Activated T-helper 2 cell treated with anti-CD3 and anti-CD28 coated beads, Interferon-gamma antibody, Interleukin-2, Interleukin-4, amounts not matched to agents 10 μg/mL and 5 μg/mL and 100 μg/mL, durations not matched to agents 14 hours and 24 hours and 36 hours (primary cell): ENCODE measurements around the gene SAE1. TPM values are rescaled to one million over a fixed set of nuclear protein-coding genes. Genes with fewer than 3 reads are reported as not detected.

ENCODE experiments used
- DNase-seq: peaks from one replicate; pipeline ENCODE4 v3.0.0; 2021; ENCODE audit warnings: low spot score
- H3K27ac Mint-ChIP-seq: one replicate; pipeline ENCODE4 v1.8.0; 2021; ENCODE audit warnings: mixed read lengths
- H3K27me3 Mint-ChIP-seq: one replicate; pipeline ENCODE4 v1.8.0; 2021; ENCODE audit warnings: low read depth, mixed read lengths
- H3K36me3 Mint-ChIP-seq: one replicate; pipeline ENCODE4 v1.8.0; 2021; ENCODE audit warnings: low read depth, mixed read lengths
- H3K4me1 Mint-ChIP-seq: one replicate; pipeline ENCODE4 v1.8.0; 2021; ENCODE audit warnings: low read depth, mixed read lengths
- H3K4me3 Mint-ChIP-seq: one replicate; pipeline ENCODE4 v1.8.0; 2021; ENCODE audit warnings: low read depth, mild to moderate bottlenecking, moderate library complexity, mixed read lengths
- H3K9me3 Mint-ChIP-seq: one replicate; pipeline ENCODE4 v1.8.0; 2021; ENCODE audit warnings: mixed read lengths
- intact Hi-C: fragments of 100-400 bp; cut with micrococcal nuclease; formaldehyde crosslinking; loops from one replicate; pipeline ENCODE4 v1.15.1; 2023
- total RNA-seq: library from RNA; stranded (reverse); gene quantifications from 2 replicates; pipeline ENCODE4 v1.2.3, GENCODE V29; 2022

SAE1 gene
- total RNA-seq, 1 donor from 2014 or later = 151 TPM

GRCh38 chr19:47109541-47110375 lies 20.9 kb upstream of the SAE1 start:
- intact Hi-C loops = loop anchor here (1.0 kb wide), 1 partner anchor 14 kb away; no protein-coding TSS in a partner anchor
- Mint-ChIP-seq H3K4me1 (peaks cover 55% of the 10 kb centered on the region), H3K9me3 (no peaks in the 10 kb centered on the region), H3K27me3 (no peaks in the 10 kb centered on the region), H3K4me3 (peak overlapping the region; percentile 95), H3K27ac (peak overlapping the region; percentile 99), H3K36me3 (peaks cover 59% of the 10 kb centered on the region)
- peak; percentile 59 for DNase-seq

- H3K36me3 Mint-ChIP-seq = peaks cover 58% of the 10 kb centered on the region
- intact Hi-C loops = no loop called here
- H3K4me1 Mint-ChIP-seq = peaks cover 52% of the 10 kb centered on the region
- peak overlapping the region; percentile 99 for H3K27ac Mint-ChIP-seq
- no peaks in the 10 kb centered on the region for H3K27me3 Mint-ChIP-seq
- no peaks in the 10 kb centered on the region for H3K9me3 Mint-ChIP-seq
- H3K4me3 Mint-ChIP-seq = peak overlapping the region; percentile 95
- DNase-seq = no peak
Measured at GRCh38 chr19:47110521-47111005, 20.1 kb upstream of the SAE1 start.

GRCh38 chr19:47111006-47111621 lies 19.5 kb upstream of the SAE1 start:
- Mint-ChIP-seq H3K36me3 (peaks cover 53% of the 10 kb centered on the region), H3K4me3 (peak overlapping the region; percentile 95), H3K27me3 (no peaks in the 10 kb centered on the region), H3K9me3 (no peaks in the 10 kb centered on the region), H3K27ac (peak overlapping the region; percentile 99), H3K4me1 (peaks cover 47% of the 10 kb centered on the region)
- intact Hi-C loops = no loop called here
- DNase-seq = peak; percentile 32

GRCh38 chr19:47111682-47112165 lies 18.9 kb upstream of the SAE1 start:
- Mint-ChIP-seq H3K36me3 (peaks cover 49% of the 10 kb centered on the region), H3K4me3 (peak overlapping the region; percentile 95), H3K27me3 (no peaks in the 10 kb centered on the region), H3K4me1 (peaks cover 41% of the 10 kb centered on the region), H3K9me3 (no peaks in the 10 kb centered on the region), H3K27ac (peak overlapping the region; percentile 99)
- no peak for DNase-seq
- intact Hi-C loops = loop anchor here (2.0 kb wide), 4 partner anchors 63 to 325 kb away; partner anchors contain the start of gene TMEM160

- H3K27ac Mint-ChIP-seq = peak overlapping the region; percentile 99
- H3K4me3 Mint-ChIP-seq = peak overlapping the region; percentile 95
- peaks cover 34% of the 10 kb centered on the region for H3K4me1 Mint-ChIP-seq
- H3K9me3 Mint-ChIP-seq = no peaks in the 10 kb centered on the region
- H3K36me3 Mint-ChIP-seq = peaks cover 43% of the 10 kb centered on the region
- intact Hi-C loops = loop anchor here (2.0 kb wide), 4 partner anchors 64 to 326 kb away; partner anchors contain the start of gene TMEM160
- DNase-seq = peak; percentile 82
- H3K27me3 Mint-ChIP-seq = no peaks in the 10 kb centered on the region
Measured at GRCh38 chr19:47112166-47112996, 18.3 kb upstream of the SAE1 start.

DNA sequence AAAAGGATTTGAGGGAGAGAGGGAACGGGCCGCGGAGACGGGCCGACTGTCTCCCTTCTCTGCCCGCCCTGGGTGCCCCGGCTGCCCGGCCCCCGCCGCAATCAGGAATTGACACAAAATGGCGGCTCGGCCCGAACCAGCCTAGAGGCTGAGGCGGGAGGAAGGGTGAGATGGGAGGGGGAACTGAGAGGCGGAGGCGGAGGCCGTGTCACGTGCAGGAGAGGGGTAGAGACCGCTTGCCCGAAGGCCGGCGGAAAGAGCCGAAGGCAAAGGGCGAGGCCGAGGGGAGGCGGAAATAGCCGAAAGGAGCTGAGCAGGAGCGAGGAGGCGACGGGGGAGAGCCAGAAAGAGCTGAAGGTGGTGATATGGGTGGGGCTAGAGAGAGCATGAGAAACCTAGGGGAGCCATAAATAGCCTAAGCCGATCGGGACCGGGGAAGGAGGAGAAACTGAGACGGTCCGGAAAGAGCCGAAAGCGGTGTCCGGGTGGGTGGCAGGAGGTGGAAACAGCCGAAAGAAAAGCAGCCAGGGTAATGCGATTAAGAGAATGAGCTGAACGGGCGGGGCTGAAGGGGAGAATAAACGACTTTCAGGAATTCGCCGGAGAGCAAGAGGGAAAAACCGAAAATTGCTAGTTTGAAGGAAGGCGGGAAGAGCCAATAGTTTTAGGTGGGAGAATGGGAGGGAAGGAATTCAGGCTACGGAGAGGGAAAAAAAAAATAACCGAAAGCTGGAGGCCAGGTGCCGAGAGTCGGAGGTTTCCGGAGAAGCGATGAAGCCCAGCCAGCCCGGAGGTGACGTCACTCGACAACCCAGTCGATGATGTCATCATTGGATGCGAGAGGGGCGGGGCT lies 17.4 kb upstream of the SAE1 start, which contains the start of gene ZC3H4:
Gene ZC3H4 (minus strand): TSS at position 780 of the 853 bp plus-strand sequence. CDS start 1,192 bp downstream, outside the sequence.
- H3K9me3 Mint-ChIP-seq = no peaks in the 10 kb centered on the region
- peak within 1 kb of the TSS; percentile 95 for H3K4me3 Mint-ChIP-seq
- peaks cover 26% of the 10 kb centered on the region for H3K4me1 Mint-ChIP-seq
- peaks cover 35% of the 10 kb centered on the region for H3K36me3 Mint-ChIP-seq
- intact Hi-C loops = loop anchor here (1.0 to 2.0 kb wide), 6 partner anchors 17 to 326 kb away; partner anchors contain the start of genes ARHGAP35, SAE1 and TMEM160
- DNase-seq = peak; percentile 100
- peak within 1 kb of the TSS; percentile 99 for H3K27ac Mint-ChIP-seq
- H3K27me3 Mint-ChIP-seq = no peaks in the 10 kb centered on the region

DNA sequence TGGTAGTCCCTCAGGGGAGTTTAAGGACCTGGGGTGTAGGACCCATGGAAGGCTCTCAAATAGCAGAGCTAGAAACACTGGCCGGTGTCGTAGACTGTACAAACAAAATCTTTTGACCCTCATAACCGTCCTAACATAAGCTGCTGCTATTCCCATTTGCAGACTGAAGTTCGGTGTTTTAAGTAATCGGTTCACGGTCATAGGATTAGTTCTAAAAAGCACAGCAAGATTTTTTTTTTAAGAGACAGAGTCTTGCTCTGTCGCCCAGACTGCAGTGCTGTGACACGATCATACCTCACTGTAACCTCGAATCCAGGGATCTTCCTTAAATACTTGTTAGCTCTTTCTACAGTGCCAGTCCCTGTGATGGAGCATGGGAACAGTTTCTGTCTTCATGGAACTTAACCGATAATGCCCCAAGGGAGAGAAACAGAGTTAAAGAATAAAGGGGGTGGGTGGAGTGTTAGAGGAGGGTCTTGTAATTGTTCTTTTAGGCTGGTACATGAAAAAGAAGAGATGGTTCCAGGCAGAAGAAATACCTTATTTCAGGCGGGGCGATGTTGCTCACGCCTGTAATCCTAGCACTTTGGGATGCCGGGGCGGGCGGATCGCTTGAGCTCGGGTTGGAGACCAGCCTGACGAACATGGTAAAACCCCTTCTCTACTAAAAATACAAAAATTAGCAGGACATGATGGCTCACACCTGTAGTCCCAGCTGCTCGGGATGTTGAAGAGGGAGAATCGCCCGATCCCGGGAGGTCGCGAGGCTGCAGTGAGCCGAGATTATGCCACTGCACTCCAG lies 16.6 kb upstream of the SAE1 start:
- Mint-ChIP-seq H3K4me1 (peaks cover 18% of the 10 kb centered on the region), H3K36me3 (peaks cover 27% of the 10 kb centered on the region), H3K27ac (peak overlapping the region; percentile 99), H3K4me3 (peak overlapping the region; percentile 95), H3K9me3 (no peaks in the 10 kb centered on the region), H3K27me3 (no peaks in the 10 kb centered on the region)
- DNase-seq = no peak
- intact Hi-C loops = loop anchor here (1.0 to 2.0 kb wide), 6 partner anchors 16 to 327 kb away; partner anchors contain the start of genes ARHGAP35, SAE1 and TMEM160

DNA sequence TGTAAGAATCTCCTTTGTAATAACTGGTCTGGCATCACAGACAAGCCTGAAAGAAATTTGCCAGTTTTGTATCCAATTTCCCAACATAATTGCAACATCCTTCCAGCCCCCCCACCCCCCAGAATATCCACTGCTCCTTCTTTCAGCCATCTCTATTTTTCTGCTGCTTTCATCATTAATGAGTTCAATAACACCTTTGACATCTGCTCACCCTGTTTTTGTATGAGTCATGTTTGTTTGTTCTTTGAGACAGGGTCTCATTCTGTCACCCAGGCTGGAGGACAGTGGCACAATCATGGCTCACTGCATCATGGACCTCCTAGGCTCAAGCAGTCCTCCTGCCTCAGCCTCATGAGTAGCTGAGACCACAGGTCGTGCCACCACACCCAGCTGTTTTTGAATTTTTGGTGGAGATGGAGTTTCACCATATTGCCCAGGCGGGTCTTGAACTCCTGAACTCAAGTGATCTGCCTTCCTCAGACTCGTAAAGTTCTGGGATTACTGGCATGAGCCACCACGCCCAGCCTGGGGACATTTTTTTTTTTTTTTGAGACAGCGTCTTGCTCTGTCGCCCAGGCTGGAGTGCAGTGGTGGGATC lies 10.1 kb upstream of the SAE1 start:
- no peaks in the 10 kb centered on the region for H3K27me3 Mint-ChIP-seq
- no peak overlapping the region for H3K4me3 Mint-ChIP-seq
- H3K36me3 Mint-ChIP-seq = no peaks in the 10 kb centered on the region
- H3K27ac Mint-ChIP-seq = no peak overlapping the region
- no peaks in the 10 kb centered on the region for H3K9me3 Mint-ChIP-seq
- DNase-seq = no peak
- intact Hi-C loops = no loop called here
- peaks cover 5% of the 10 kb centered on the region for H3K4me1 Mint-ChIP-seq

DNA sequence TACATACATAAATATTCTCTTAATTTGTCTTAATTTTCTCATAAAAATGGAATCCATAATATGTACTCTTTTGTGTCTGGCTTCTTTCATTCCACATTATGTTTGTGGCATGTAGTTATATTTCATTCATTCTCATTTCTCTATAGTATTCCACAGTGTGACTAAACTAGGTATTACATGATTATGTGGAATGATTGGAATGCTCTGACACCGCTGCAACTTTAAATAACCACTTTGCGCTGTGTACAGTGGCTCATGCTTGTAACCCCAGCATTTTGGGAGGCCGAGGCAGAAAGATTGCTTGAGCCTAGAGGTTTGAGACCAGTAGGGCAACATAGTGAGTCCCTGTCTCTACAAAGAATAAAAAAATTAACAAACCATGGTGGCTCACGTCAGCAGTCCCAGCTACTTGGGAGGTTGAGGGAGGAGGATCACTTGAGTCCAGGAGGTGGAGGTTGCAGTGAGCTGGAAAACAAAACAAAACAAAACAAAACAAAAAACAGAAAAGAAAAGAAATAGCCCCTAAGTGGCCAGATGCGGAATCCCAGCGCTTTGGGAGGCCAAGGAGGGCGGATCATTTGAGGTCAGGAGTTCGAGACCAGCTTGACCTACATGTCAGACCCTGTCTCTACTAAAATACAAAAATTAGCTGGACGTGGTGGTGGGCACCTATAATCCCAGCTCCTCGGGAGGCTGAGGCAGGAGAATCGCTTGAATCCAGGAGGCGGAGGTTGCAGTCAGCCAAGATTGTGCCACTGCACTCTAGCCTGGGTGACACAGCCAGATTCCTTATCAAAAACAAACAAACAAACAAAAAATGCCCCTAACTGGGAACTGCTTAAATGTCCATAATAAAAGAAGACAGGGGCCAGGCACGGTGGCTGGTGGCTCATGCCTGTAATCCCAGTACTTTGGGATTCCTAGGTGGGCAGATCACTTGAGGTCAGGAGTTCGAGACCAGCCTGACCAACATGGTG lies 8.0 kb upstream of the SAE1 start:
- H3K4me1 Mint-ChIP-seq = peaks cover 5% of the 10 kb centered on the region
- H3K36me3 Mint-ChIP-seq = no peaks in the 10 kb centered on the region
- no peak overlapping the region for H3K4me3 Mint-ChIP-seq
- no peaks in the 10 kb centered on the region for H3K27me3 Mint-ChIP-seq
- no peak for DNase-seq
- intact Hi-C loops = no loop called here
- H3K9me3 Mint-ChIP-seq = no peaks in the 10 kb centered on the region
- H3K27ac Mint-ChIP-seq = no peak overlapping the region

DNA sequence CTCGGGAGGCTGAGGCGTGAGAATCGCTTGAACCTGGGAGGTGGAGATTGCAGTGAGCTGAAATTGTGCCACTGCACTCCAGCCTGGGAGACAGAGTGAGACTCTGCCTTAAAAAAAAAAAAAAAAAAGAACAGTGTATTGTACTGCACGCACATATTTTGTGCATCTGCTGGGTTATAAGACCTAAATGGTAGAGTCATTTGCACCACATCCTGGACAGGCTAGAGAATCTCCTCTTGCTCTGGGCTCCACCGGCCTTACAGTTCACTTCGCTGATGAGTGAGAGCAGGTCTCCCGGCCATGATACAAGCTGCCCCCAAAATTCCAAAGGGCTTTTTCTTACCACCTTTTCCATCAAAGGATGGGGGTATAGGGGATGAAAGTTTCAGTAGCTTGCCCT lies 7.2 kb upstream of the SAE1 start:
- intact Hi-C loops = no loop called here
- no peak for DNase-seq
- Mint-ChIP-seq H3K36me3 (no peaks in the 10 kb centered on the region), H3K4me1 (peaks cover 5% of the 10 kb centered on the region), H3K4me3 (no peak overlapping the region), H3K9me3 (no peaks in the 10 kb centered on the region), H3K27me3 (no peaks in the 10 kb centered on the region), H3K27ac (no peak overlapping the region)
